GM08714 (cell line): ENCODE results near the gene TNS3.

Source experiments
- H3K4me3 ChIP-seq: fragments of 200-500 bp; sonication (Bioruptor generic); 2 replicates; pipeline ENCODE4 v1.5.1; 2014; ENCODE audit warnings: mild to moderate bottlenecking, low read length, inconsistent platforms
- ZNF274 ChIP-seq: IDR thresholded peaks from 2 replicates; pipeline ENCODE4 v1.6.1; 2012; ENCODE audit warnings: mild to moderate bottlenecking, low read depth, low read length

Gene TNS3

GRCh38 chr7:47231627-47232026 lies 350.3 kb downstream of the TNS3 start:
- no peak for TF ChIP-seq ZNF274
- H3K4me3 ChIP-seq: no peak overlapping the region

- TF ChIP-seq ZNF274: no peak
- no peak overlapping the region for H3K4me3 ChIP-seq
Observed at GRCh38 chr7:47231032-47231431, 350.9 kb downstream of the TNS3 start.

GRCh38 chr7:47228386-47229014 lies 353.4 kb downstream of the TNS3 start:
- TF ChIP-seq ZNF274: no peak
- H3K4me3 ChIP-seq: no peak overlapping the region

GRCh38 chr7:47227762-47228177 lies 354.1 kb downstream of the TNS3 start:
- no peak overlapping the region; the same call in 1 of the 2 replicates for H3K4me3 ChIP-seq
- no peak for TF ChIP-seq ZNF274

GRCh38 chr7:47226696-47227095 lies 355.2 kb downstream of the TNS3 start:
- TF ChIP-seq ZNF274: no peak
- H3K4me3 ChIP-seq: no peak overlapping the region

- no peak overlapping the region for H3K4me3 ChIP-seq
- no peak for TF ChIP-seq ZNF274
Observed at GRCh38 chr7:47225387-47226131, 356.4 kb downstream of the TNS3 start.
